Spleen (tissue), 7 donors: ENCODE measurements around the gene WDR26.

ENCODE experiments used
- CTCF ChIP-seq, 11 experiments: fragments of 200-600 bp in 7 of 11; fragments of 450-650 bp in 4 of 11; sonication (generic) in 4 of 11; IDR thresholded peaks in 8 of 11; conservative IDR thresholded peaks in 3 of 11; 1 replicate in 7 of 11; 2 replicates in 4 of 11; pipeline versions ENCODE4 v1.4.0 to v1.8.0; 2016 to 2021; ENCODE audit warnings: antibody characterized with exemption in 11 of 11, inconsistent platforms in 4 of 11, mild to moderate bottlenecking in 1 of 11
- POLR2A ChIP-seq, 3 donors: fragments of 450-650 bp; IDR thresholded peaks; one replicate each; pipeline ENCODE4 v1.5.1; 2017; ENCODE audit warnings: antibody characterized with exemption in 3 of 3, mild to moderate bottlenecking in 1 of 3
- POLR2AphosphoS5 ChIP-seq, 3 donors: sonication (generic); formaldehyde crosslinking; IDR thresholded peaks; one replicate each; pipeline ENCODE4 v1.5.1; 2017; ENCODE audit warnings: antibody characterized with exemption in 3 of 3
- donor health status: DM: no; HTN: no; CAD: no; lungs with moderate emphysema.
- donor health status: DM: no; HTN: no; CAD: no.
- donor health status: DM: no; HTN: no; CAD: no.

GRCh38 chr1:224447971-224448370, 13.4 kb upstream of the WDR26 start:
- TF ChIP-seq CTCF (IDR thresholded peaks at IDR 0.05 in 8 of 11, conservative IDR thresholded peaks at IDR 0.05 in 3 of 11) (no peak), POLR2A (IDR thresholded peaks at IDR 0.05) (no peak), POLR2AphosphoS5 (IDR thresholded peaks at IDR 0.05) (no peak)
